Measurements from ENCODE around the gene NMNAT2.

The NMNAT2 gene

GRCh38 chr1:183306317-183307042 is 111.7 kb downstream of the NMNAT2 start:
- no peak overlapping the region for H3K27ac Mint-ChIP-seq

GRCh38 chr1:183304440-183305107 is 113.6 kb downstream of the NMNAT2 start:
- no peak overlapping the region for H3K4me3 Mint-ChIP-seq
- H3K27me3 Mint-ChIP-seq (ENCODE audit: low read depth): peaks cover 3% of the 10 kb centered on the region
- no peak overlapping the region for H3K27ac Mint-ChIP-seq

More at GRCh38 chr1:183306317-183307042, 111.7 kb downstream of the NMNAT2 start:
- no peak overlapping the region for H3K4me3 Mint-ChIP-seq
- no peaks in the 10 kb centered on the region for H3K4me1 Mint-ChIP-seq (ENCODE audit: low read depth)
- H3K9me3 Mint-ChIP-seq: no peaks in the 10 kb centered on the region
- peaks cover 3% of the 10 kb centered on the region for H3K27me3 Mint-ChIP-seq (ENCODE audit: low read depth)
- DNase-seq (ENCODE audit: low spot score): no peak
- H3K36me3 Mint-ChIP-seq (ENCODE audit: low read depth): no peaks in the 10 kb centered on the region

DNA sequence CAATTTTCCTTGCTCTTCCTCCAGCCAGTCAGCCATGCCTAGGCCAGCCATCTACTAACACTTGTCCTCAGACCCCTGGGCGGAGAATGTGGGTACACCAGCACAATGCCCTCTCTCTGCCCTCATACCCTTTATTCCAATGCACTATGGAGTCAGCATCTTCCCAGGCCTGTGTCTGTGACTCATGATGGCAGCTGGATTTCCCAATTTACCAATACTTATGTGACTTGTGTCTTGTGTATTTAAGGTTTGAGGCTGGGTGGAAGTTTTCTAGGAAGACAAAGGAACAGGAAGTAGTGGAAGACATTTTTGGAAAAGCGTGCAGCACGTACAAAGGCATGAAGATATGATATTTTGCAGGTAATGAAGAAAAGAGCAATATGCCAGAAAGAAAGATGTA is 114.3 kb downstream of the NMNAT2 start:
- Mint-ChIP-seq H3K4me1 (ENCODE audit: low read depth) (no peaks in the 10 kb centered on the region), H3K9me3 (no peaks in the 10 kb centered on the region), H3K27ac (no peak overlapping the region), H3K36me3 (ENCODE audit: low read depth) (no peaks in the 10 kb centered on the region), H3K27me3 (ENCODE audit: low read depth) (peaks cover 3% of the 10 kb centered on the region), H3K4me3 (no peak overlapping the region)
- no peak for DNase-seq (ENCODE audit: low spot score)

More at GRCh38 chr1:183304440-183305107, 113.6 kb downstream of the NMNAT2 start:
- H3K36me3 Mint-ChIP-seq (ENCODE audit: low read depth): no peaks in the 10 kb centered on the region
- no peaks in the 10 kb centered on the region for H3K9me3 Mint-ChIP-seq
- no peak for DNase-seq (ENCODE audit: low spot score)
- no peaks in the 10 kb centered on the region for H3K4me1 Mint-ChIP-seq (ENCODE audit: low read depth)

- DNase-seq (ENCODE audit: low spot score): no peak
- no peak overlapping the region for H3K4me3 Mint-ChIP-seq
- H3K27ac Mint-ChIP-seq: no peak overlapping the region
- H3K9me3 Mint-ChIP-seq: no peaks in the 10 kb centered on the region
- no peaks in the 10 kb centered on the region for H3K36me3 Mint-ChIP-seq (ENCODE audit: low read depth)
- peaks cover 3% of the 10 kb centered on the region for H3K27me3 Mint-ChIP-seq (ENCODE audit: low read depth)
- no peaks in the 10 kb centered on the region for H3K4me1 Mint-ChIP-seq (ENCODE audit: low read depth)
Measured at GRCh38 chr1:183303323-183303645, 114.9 kb downstream of the NMNAT2 start.

DNA sequence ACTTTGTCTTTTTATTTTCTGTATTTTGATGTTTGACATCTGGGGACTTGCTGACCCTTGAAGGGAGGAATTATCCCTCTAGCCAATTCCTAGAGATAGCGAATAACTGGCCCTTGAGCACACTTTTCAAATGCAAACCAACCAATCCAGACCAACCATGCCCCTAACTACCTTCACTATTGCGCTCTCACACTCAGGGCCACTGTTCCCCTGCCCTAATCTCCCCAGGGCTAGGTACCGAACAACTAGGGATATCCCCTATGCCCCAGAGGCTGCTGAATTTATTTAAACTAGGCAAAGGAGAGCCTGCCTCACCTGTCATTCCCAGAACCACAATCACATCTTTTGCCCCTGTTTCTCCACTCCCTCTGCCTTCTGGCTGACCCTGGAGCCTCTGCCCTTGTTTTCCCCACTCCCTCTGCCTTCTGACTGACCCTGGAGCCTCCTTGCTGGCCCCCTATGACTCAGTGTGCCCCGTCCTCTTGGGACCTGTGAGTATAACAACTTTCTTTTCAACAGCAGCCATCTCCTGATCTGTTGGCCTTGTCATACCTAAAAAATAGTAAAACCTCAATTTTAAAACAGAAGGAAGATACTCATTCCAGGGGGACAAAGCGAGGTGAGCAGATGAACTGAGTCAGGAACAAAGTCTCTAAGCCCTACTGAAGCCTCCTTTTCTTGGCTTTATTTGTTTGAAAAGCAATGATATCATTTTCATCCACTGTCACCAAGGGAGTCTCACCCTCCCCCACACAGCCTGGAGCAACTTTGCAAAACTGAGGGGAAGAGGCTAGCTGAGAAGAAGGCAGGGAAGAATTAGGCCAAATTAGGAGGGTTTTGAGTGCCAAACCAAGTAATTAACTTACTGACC is 115.5 kb downstream of the NMNAT2 start:
- no peak overlapping the region for H3K27ac Mint-ChIP-seq
- no peak overlapping the region for H3K4me3 Mint-ChIP-seq
- peaks cover 3% of the 10 kb centered on the region for H3K27me3 Mint-ChIP-seq (ENCODE audit: low read depth)
- no peaks in the 10 kb centered on the region for H3K4me1 Mint-ChIP-seq (ENCODE audit: low read depth)
- H3K36me3 Mint-ChIP-seq (ENCODE audit: low read depth): no peaks in the 10 kb centered on the region
- no peak for DNase-seq (ENCODE audit: low spot score)
- H3K9me3 Mint-ChIP-seq: no peaks in the 10 kb centered on the region

GRCh38 chr1:183301239-183301638 is 116.9 kb downstream of the NMNAT2 start:
- Mint-ChIP-seq H3K27me3 (ENCODE audit: low read depth) (no peaks in the 10 kb centered on the region), H3K4me3 (no peak overlapping the region), H3K36me3 (ENCODE audit: low read depth) (no peaks in the 10 kb centered on the region), H3K9me3 (no peaks in the 10 kb centered on the region), H3K4me1 (ENCODE audit: low read depth) (no peaks in the 10 kb centered on the region), H3K27ac (no peak overlapping the region)
- DNase-seq (ENCODE audit: low spot score): no peak

DNA sequence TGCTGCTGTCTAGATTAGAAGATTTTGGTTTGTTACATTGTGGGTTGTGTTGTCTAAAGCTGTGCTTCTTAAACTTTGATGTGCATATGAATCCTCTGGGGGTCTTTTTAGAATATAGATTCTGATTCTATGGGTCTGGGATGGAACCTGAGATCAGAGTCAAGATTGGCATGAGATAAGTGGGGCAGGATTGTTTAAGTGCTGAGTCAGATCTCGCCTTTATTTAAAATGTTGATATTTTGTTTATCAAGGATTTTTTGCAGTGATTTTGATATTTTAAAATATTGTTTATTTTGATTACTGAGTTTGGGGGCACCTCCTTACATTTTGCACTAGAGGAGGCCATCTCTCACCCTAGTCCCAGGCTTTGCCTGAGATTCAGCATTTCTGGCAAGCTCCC is 117.4 kb downstream of the NMNAT2 start:
- Mint-ChIP-seq H3K36me3 (ENCODE audit: low read depth) (no peaks in the 10 kb centered on the region), H3K27me3 (ENCODE audit: low read depth) (peaks cover 2% of the 10 kb centered on the region)

DNA sequence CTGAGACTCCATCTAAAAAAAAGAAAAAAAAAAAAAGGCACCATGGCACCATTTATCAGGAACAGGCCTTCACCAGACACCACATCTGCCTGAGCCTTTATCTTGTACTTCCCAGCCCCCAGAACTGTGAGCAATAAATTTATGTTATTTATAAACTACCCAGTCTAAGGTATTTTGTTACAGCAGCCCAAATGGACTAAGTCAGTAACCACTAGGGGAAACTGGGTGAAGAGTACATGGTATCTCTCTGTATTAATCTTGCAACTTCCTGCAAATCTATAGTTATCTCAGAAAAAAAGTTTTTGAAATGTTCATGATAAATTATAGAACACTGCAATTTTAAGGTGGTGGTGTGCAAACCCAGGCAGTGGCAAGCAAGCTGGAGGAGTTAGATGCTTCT is 117.8 kb downstream of the NMNAT2 start:
- Mint-ChIP-seq H3K9me3 (no peaks in the 10 kb centered on the region), H3K27ac (no peak overlapping the region), H3K36me3 (ENCODE audit: low read depth) (no peaks in the 10 kb centered on the region), H3K4me1 (ENCODE audit: low read depth) (no peaks in the 10 kb centered on the region), H3K4me3 (no peak overlapping the region), H3K27me3 (ENCODE audit: low read depth) (peaks cover 2% of the 10 kb centered on the region)
- DNase-seq (ENCODE audit: low spot score): no peak

More for the DNA sequence above, 117.4 kb downstream of the NMNAT2 start:
- no peaks in the 10 kb centered on the region for H3K9me3 Mint-ChIP-seq
- no peak overlapping the region for H3K4me3 Mint-ChIP-seq
- no peak overlapping the region for H3K27ac Mint-ChIP-seq
- no peaks in the 10 kb centered on the region for H3K4me1 Mint-ChIP-seq (ENCODE audit: low read depth)
- no peak for DNase-seq (ENCODE audit: low spot score)

DNA sequence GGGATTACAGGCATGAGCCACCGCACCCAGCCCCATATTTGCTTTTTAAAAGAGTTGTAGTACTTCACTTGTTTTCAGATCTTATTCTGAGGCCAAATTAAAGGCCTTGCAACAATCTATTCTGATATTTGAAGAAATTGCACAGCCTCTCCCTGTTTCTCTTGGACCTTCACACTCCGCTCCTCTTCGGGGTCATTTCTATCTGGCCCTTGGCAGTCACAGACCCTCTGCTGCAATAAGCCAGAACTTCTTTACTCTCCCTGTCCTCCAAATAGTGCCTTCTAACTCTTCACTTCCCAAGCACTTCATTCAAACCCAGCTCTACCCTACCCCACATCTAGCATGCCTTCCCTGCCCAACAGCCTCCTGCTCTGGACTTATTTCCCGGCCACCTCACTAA is 121.4 kb downstream of the NMNAT2 start:
- no peak overlapping the region for H3K4me3 Mint-ChIP-seq
- DNase-seq (ENCODE audit: low spot score): no peak
- peaks cover 2% of the 10 kb centered on the region for H3K27me3 Mint-ChIP-seq (ENCODE audit: low read depth)
- H3K36me3 Mint-ChIP-seq (ENCODE audit: low read depth): no peaks in the 10 kb centered on the region
- no peaks in the 10 kb centered on the region for H3K4me1 Mint-ChIP-seq (ENCODE audit: low read depth)
- no peaks in the 10 kb centered on the region for H3K9me3 Mint-ChIP-seq
- H3K27ac Mint-ChIP-seq: no peak overlapping the region

DNA sequence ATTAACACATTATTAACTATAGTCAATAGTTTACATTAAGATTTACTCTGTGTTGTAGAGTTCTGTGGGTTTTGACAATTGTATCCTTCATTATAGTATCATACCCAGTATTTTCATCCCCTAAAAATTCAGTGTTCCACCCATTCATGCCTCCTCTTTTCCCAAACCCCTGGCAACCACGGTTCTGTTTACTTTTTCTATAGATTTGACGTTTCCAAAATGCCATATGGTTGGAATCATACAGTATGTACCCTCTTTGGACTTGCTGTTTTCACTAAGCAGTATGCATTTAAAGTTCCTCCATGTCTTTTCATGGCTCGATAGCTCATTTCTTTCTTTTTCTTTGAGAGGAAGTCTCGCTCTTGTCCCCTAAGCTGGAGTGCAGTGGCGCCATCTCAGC is 122.7 kb downstream of the NMNAT2 start:
- Mint-ChIP-seq H3K4me3 (no peak overlapping the region), H3K9me3 (no peaks in the 10 kb centered on the region), H3K27ac (no peak overlapping the region), H3K27me3 (ENCODE audit: low read depth) (peaks cover 2% of the 10 kb centered on the region), H3K4me1 (ENCODE audit: low read depth) (no peaks in the 10 kb centered on the region), H3K36me3 (ENCODE audit: low read depth) (no peaks in the 10 kb centered on the region)
- DNase-seq (ENCODE audit: low spot score): no peak

- DNase-seq (ENCODE audit: low spot score): no peak
- Mint-ChIP-seq H3K9me3 (no peaks in the 10 kb centered on the region), H3K27me3 (ENCODE audit: low read depth) (peaks cover 2% of the 10 kb centered on the region), H3K27ac (no peak overlapping the region), H3K36me3 (ENCODE audit: low read depth) (no peaks in the 10 kb centered on the region), H3K4me3 (no peak overlapping the region), H3K4me1 (ENCODE audit: low read depth) (no peaks in the 10 kb centered on the region)
Measured at GRCh38 chr1:183293876-183294275, 124.3 kb downstream of the NMNAT2 start.

DNA sequence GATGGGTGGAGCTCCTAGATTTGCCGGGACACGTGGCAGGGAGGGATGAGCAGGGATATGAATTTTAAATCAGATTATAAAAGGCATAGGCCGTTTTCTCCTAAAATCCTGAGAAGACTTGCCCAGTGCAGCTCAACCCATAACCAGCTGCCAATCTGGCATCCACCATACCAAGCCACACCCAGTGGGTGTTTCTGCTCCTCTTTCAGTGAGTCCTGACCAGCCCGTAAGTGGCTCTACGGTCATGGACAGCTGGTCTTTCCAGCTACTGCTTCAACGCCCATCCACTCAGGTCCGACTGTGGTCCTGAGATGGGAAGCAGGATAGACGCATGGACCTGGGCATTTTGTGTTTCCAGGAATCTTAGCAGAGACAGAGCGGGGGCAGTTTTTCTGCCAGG is 124.9 kb downstream of the NMNAT2 start:
- Mint-ChIP-seq H3K36me3 (ENCODE audit: low read depth) (no peaks in the 10 kb centered on the region), H3K27ac (no peak overlapping the region), H3K9me3 (no peaks in the 10 kb centered on the region), H3K4me1 (ENCODE audit: low read depth) (no peaks in the 10 kb centered on the region), H3K27me3 (ENCODE audit: low read depth) (peaks cover 2% of the 10 kb centered on the region), H3K4me3 (no peak overlapping the region)
- no peak for DNase-seq (ENCODE audit: low spot score)

DNA sequence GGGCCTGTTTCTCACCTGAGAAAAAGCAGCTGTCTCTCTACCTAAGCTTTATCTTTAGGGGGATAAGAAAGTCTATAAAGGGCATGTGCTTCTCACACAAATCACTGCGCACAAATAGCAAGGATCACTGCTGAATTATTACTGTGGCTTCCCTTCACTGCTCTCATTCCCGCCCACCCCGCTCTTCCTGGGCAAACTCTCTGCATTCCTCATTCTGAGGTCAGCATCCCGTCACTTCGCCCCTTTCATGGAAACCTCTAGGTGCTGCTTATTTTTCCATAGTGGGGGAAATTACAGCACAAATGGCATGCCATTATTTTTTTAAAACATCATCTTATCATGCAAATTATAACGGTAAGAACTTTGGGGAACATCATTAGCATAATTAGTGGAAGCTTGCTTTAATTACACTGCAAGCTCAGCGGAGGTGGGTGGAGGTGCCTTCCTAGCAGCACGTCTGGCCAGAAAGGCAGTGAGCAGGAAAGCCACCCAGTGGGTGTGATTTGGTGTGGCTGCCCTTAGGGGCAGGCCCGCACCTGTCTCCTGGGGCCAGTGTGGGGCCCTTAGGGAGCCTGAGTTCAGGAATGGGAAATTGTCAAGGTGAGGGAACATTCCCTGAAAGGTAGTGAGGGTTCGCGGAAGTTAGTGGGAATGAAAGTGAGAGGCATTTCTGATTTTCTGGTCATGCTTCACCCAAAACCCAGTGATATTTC is 126.2 kb downstream of the NMNAT2 start:
- DNase-seq (ENCODE audit: low spot score): no peak
- no peak overlapping the region for H3K27ac Mint-ChIP-seq
- H3K27me3 Mint-ChIP-seq (ENCODE audit: low read depth): peaks cover 2% of the 10 kb centered on the region
- no peak overlapping the region for H3K4me3 Mint-ChIP-seq
- H3K4me1 Mint-ChIP-seq (ENCODE audit: low read depth): no peaks in the 10 kb centered on the region
- H3K36me3 Mint-ChIP-seq (ENCODE audit: low read depth): no peaks in the 10 kb centered on the region
- H3K9me3 Mint-ChIP-seq: no peaks in the 10 kb centered on the region
